Transverse colon (tissue), 4 donors: ENCODE results near the gene INTS11. TPM values are rescaled to one million over a fixed set of nuclear protein-coding genes. Genes with fewer than 3 reads are reported as not detected.
A peak's percentile ranks its signal among the peaks of the same experiment; 100 is the strongest.

Experiments
- DNase-seq: peaks from one replicate; pipeline ENCODE4 v3.0.0-alpha.2; 2019
- H3K27ac ChIP-seq, 4 donors: fragments of 200-600 bp; sonication (generic); 2 replicates each; pipeline ENCODE4 v1.5.1; 2016 to 2018; ENCODE audit warnings: inconsistent platforms in 4 of 4
- H3K27me3 ChIP-seq: fragments of 200-600 bp; sonication (generic); 2 replicates; pipeline ENCODE4 v1.5.1; 2017; ENCODE audit warnings: inconsistent platforms
- H3K36me3 ChIP-seq, 4 donors: fragments of 200-600 bp; sonication (generic); 2 replicates each; pipeline ENCODE4 v1.5.1; 2017 to 2019; ENCODE audit warnings: inconsistent platforms in 4 of 4
- H3K4me1 ChIP-seq, 4 donors: fragments of 200-600 bp; sonication (generic); 2 replicates each; pipeline ENCODE4 v1.5.1; 2017 to 2020; ENCODE audit warnings: inconsistent platforms in 4 of 4
- H3K4me3 ChIP-seq, 4 donors: fragments of 200-600 bp; sonication (generic); 1 replicate in 1 of 4; 2 replicates in 3 of 4; pipeline versions ENCODE4 v1.5.1 to v1.6.1; 2017 to 2019; ENCODE audit warnings: inconsistent platforms in 4 of 4
- H3K9me3 ChIP-seq, 2 donors: fragments of 200-600 bp; sonication (generic); 2 replicates each; pipeline ENCODE4 v1.5.1; 2017 to 2019; ENCODE audit warnings: inconsistent platforms in 2 of 2
- EP300 ChIP-seq: sonication (generic); formaldehyde crosslinking; IDR thresholded peaks from one replicate; pipeline ENCODE4 v1.6.1; 2017; ENCODE audit warnings: antibody characterized with exemption, low read depth
- POLR2A ChIP-seq: fragments of 450-650 bp; IDR thresholded peaks from one replicate; pipeline ENCODE4 v1.6.1; 2016; ENCODE audit warnings: antibody characterized with exemption, mild to moderate bottlenecking, moderate library complexity
- POLR2AphosphoS5 ChIP-seq, 3 donors: sonication (generic); formaldehyde crosslinking; IDR thresholded peaks; one replicate each; pipeline ENCODE4 v1.6.1; 2016; ENCODE audit warnings: antibody characterized with exemption in 3 of 3
- WGBS, 2 donors: methylation state at CpG; one replicate each; pipeline ENCODE4 v1.1.5; 2018; ENCODE audit warnings: low coverage in 1 of 2; 5-methylcytosine and 5-hydroxymethylcytosine counted together
- in situ Hi-C, 4 donors: fragments of 200-750 bp; cut with MboI; loops; one replicate each; pipeline versions ENCODE4 v1.15.0 to v1.15.1; 2017; ENCODE audit warnings: low sequenced_read_pairs in 3 of 4, low pct_ligation_motif_present in 1 of 4, low pct_unique_long_range_greater_than_20kb in 1 of 4
- intact Hi-C: fragments of 100-400 bp; cut with DNase I; formaldehyde crosslinking; loops from one replicate; pipeline ENCODE4 v1.15.1; 2023; ENCODE audit warnings: low total_unique reads
- total RNA-seq, 4 donors: library from RNA; depleted of rRNA; stranded (reverse); fragments of >200 nt; gene quantifications; one replicate each; pipeline ENCODE4 v1.1.0, GENCODE V29; 2016
- TF ChIP-seq, protein P1 (sequence below), 5 experiments: fragments of 200-600 bp in 3 of 5; fragments of 450-650 bp in 2 of 5; sonication (generic) in 3 of 5; IDR thresholded peaks; 1 replicate in 2 of 5; 2 replicates in 3 of 5; pipeline ENCODE4 v1.5.1; 2016 to 2017; ENCODE audit warnings: antibody characterized with exemption in 5 of 5, inconsistent platforms in 3 of 5, mild to moderate bottlenecking in 2 of 5, moderate library complexity in 1 of 5

INTS11 gene
- total RNA-seq, 4 donors from 2014 or later, result 118 to 424 (median 140) TPM

DNA sequence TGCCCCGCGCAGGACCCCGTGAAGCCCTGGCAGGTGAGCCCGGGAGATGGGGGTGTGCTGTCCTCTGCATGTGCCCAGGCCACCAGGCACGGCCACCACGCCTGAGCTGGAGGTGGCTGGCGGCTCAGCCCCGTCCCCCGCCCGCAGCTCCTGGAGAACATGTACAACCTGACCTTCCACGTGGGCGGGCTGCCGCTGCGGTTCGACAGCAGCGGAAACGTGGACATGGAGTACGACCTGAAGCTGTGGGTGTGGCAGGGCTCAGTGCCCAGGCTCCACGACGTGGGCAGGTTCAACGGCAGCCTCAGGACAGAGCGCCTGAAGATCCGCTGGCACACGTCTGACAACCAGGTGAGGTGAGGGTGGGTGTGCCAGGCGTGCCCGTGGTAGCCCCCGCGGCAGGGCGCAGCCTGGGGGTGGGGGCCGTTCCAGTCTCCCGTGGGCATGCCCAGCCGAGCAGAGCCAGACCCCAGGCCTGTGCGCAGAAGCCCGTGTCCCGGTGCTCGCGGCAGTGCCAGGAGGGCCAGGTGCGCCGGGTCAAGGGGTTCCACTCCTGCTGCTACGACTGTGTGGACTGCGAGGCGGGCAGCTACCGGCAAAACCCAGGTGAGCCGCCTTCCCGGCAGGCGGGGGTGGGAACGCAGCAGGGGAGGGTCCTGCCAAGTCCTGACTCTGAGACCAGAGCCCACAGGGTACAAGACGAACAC lies 8.5 kb upstream of the INTS11 start:
- H3K9me3 ChIP-seq, result no peaks in the 10 kb centered on the region
- no peak overlapping the region for H3K4me3 ChIP-seq
- H3K4me1 ChIP-seq, result peaks cover 3 to 18% (median 13%) of the 10 kb centered on the region in 4 donors
- in situ Hi-C loops (no loop called here), intact Hi-C loops (no loop called here)
- peak; percentile 70 for DNase-seq
- no peak for TF ChIP-seq POLR2A
- TF ChIP-seq POLR2AphosphoS5 (IDR thresholded peaks at IDR 0.05), result peak in 2 of 3 donors; percentile 6 to 24
- TF ChIP-seq EP300, result no peak
- 41% methylated on average over 44 of the region's 48 CpGs; no CpG with 5 or more reads in 1 of the 2 donors for WGBS, 2 donors
- H3K27ac ChIP-seq, result no peak overlapping the region
- peaks cover 0 to under 1% (median 0%) of the 10 kb centered on the region in 4 donors for H3K36me3 ChIP-seq
- H3K27me3 ChIP-seq, result peaks cover 12% of the 10 kb centered on the region

DNA sequence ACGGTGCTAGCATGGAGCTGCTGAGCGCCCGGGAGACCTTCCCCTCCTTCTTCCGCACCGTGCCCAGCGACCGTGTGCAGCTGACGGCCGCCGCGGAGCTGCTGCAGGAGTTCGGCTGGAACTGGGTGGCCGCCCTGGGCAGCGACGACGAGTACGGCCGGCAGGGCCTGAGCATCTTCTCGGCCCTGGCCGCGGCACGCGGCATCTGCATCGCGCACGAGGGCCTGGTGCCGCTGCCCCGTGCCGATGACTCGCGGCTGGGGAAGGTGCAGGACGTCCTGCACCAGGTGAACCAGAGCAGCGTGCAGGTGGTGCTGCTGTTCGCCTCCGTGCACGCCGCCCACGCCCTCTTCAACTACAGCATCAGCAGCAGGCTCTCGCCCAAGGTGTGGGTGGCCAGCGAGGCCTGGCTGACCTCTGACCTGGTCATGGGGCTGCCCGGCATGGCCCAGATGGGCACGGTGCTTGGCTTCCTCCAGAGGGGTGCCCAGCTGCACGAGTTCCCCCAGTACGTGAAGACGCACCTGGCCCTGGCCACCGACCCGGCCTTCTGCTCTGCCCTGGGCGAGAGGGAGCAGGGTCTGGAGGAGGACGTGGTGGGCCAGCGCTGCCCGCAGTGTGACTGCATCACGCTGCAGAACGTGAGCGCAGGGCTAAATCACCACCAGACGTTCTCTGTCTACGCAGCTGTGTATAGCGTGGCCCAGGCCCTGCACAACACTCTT lies 7.7 kb upstream of the INTS11 start:
- peaks cover 12% of the 10 kb centered on the region for H3K27me3 ChIP-seq
- in situ Hi-C loops (no loop called here), intact Hi-C loops (no loop called here)
- peaks cover 0 to 6% (median 0%) of the 10 kb centered on the region in 4 donors for H3K36me3 ChIP-seq
- 52% methylated on average over 51 of the region's 57 CpGs; no CpG with 5 or more reads in 1 of the 2 donors for WGBS, 2 donors
- peak in 1 of 3 donors; percentile 5 for TF ChIP-seq POLR2AphosphoS5 (IDR thresholded peaks at IDR 0.05)
- TF ChIP-seq, protein P1, sequence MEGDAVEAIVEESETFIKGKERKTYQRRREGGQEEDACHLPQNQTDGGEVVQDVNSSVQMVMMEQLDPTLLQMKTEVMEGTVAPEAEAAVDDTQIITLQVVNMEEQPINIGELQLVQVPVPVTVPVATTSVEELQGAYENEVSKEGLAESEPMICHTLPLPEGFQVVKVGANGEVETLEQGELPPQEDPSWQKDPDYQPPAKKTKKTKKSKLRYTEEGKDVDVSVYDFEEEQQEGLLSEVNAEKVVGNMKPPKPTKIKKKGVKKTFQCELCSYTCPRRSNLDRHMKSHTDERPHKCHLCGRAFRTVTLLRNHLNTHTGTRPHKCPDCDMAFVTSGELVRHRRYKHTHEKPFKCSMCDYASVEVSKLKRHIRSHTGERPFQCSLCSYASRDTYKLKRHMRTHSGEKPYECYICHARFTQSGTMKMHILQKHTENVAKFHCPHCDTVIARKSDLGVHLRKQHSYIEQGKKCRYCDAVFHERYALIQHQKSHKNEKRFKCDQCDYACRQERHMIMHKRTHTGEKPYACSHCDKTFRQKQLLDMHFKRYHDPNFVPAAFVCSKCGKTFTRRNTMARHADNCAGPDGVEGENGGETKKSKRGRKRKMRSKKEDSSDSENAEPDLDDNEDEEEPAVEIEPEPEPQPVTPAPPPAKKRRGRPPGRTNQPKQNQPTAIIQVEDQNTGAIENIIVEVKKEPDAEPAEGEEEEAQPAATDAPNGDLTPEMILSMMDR (IDR thresholded peaks at IDR 0.05), result no peak
- no peak for DNase-seq
- H3K27ac ChIP-seq, result no peak overlapping the region
- H3K4me3 ChIP-seq, result no peak overlapping the region
- peaks cover 3 to 18% (median 13%) of the 10 kb centered on the region in 4 donors for H3K4me1 ChIP-seq
- no peaks in the 10 kb centered on the region for H3K9me3 ChIP-seq

DNA sequence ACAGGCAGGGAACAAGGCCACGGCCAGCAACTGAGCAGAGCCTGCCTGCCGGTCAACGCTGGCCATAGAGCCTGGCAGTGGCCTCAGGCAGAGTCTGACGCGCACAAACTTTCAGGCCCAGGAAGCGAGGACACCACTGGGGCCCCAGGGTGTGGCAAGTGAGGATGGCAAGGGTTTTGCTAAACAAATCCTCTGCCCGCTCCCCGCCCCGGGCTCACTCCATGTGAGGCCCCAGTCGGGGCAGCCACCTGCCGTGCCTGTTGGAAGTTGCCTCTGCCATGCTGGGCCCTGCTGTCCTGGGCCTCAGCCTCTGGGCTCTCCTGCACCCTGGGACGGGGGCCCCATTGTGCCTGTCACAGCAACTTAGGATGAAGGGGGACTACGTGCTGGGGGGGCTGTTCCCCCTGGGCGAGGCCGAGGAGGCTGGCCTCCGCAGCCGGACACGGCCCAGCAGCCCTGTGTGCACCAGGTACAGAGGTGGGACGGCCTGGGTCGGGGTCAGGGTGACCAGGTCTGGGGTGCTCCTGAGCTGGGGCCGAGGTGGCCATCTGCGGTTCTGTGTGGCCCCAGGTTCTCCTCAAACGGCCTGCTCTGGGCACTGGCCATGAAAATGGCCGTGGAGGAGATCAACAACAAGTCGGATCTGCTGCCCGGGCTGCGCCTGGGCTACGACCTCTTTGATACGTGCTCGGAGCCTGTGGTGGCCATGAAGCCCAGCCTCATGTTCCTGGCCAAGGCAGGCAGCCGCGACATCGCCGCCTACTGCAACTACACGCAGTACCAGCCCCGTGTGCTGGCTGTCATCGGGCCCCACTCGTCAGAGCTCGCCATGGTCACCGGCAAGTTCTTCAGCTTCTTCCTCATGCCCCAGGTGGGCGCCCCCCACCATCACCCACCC lies 6.9 kb upstream of the INTS11 start, which contains the start of gene TAS1R3:
Gene TAS1R3 (plus strand): TSS at position 213 of the 898 bp plus-strand sequence. CDS start 66 bp downstream, at position 279.
- WGBS, 2 donors, result 75% methylated on average over 24 of the region's 41 CpGs; no CpG with 5 or more reads in 1 of the 2 donors
- H3K4me3 ChIP-seq, result no peak within 1 kb of the TSS
- H3K4me1 ChIP-seq, result peaks cover 6 to 19% (median 16%) of the 10 kb centered on the region in 4 donors
- peak; percentile 74 for DNase-seq
- in situ Hi-C loops (no loop called here), intact Hi-C loops (no loop called here)
- no peaks in the 10 kb centered on the region for H3K9me3 ChIP-seq
- peak within 1 kb of the TSS; percentile 2 to 71 (median 26) for H3K27ac ChIP-seq
- no peak for TF ChIP-seq EP300
- peak in 1 of 3 donors; percentile 13 for TF ChIP-seq POLR2AphosphoS5 (IDR thresholded peaks at IDR 0.05)
- H3K27me3 ChIP-seq, result peaks cover 12% of the 10 kb centered on the region
- H3K36me3 ChIP-seq, result peaks cover 0 to 6% (median 0%) of the 10 kb centered on the region in 4 donors

DNA sequence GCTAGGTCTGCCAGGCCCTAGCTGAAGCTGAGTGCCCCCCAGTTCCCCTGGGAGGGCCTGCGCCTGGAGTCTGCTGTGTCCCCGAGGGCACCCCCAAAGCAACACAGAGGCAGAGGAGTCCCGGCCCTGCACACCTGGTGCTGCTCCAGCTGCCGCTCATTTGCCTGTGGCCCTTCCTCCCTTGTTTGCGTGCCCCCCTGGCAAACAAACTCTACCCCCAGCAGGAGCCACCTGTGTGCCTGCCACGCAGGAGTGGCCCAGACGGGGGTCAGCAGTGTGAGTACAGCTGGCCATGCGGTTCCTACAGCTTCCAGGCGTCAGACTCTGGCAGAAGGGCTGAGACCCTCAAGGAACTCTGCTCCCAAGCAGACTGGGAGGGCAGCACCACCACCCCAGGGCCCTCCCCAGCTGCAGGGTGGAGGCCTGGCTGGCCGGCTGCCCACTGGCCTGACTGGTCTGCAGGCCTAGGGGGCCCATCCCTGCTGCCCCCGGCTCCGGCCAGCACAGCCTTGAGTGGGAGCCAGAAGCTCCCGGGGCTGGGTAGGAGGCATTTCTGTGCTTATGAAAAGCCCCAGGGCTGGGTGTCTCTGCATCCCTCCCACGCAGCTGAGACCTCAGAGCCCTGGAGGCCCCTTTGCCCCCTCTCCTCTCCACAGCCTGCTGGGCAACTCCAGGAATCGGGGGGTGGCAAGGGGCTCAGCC lies 6.1 kb upstream of the INTS11 start:
- Histone ChIP-seq H3K4me3 (no peak overlapping the region), H3K27ac (peak overlapping the region; percentile 2 to 71 (median 26)), H3K4me1 (peaks cover 14 to 27% (median 24%) of the 10 kb centered on the region in 4 donors), H3K27me3 (peaks cover 12% of the 10 kb centered on the region), H3K36me3 (peaks cover 0 to 6% (median 0%) of the 10 kb centered on the region in 4 donors), H3K9me3 (no peaks in the 10 kb centered on the region)
- TF ChIP-seq, protein P1 (IDR thresholded peaks at IDR 0.05), result no peak
- TF ChIP-seq EP300 (no peak), POLR2AphosphoS5 (IDR thresholded peaks at IDR 0.05) (peak in 1 of 3 donors; percentile 17), POLR2A (no peak)
- in situ Hi-C loops, result no loop called here
- 56% methylated on average over 13 of the region's 15 CpGs; no CpG with 5 or more reads in 1 of the 2 donors for WGBS, 2 donors
- intact Hi-C loops, result no loop called here
- peak; percentile 61 for DNase-seq
